ENCODE results near the gene SYT17.

GRCh38 chr16:19289811-19290485 is 121.9 kb downstream of the SYT17 start:
- TF ChIP-seq POLR2A (IDR thresholded peaks at IDR 0.05; ENCODE audit: low read depth, low read length) (no peak), NBN (IDR thresholded peaks at IDR 0.05) (no peak), MAX (IDR thresholded peaks at IDR 0.05; ENCODE audit: low read depth, low read length) (no peak), REST (IDR thresholded peaks at IDR 0.05; ENCODE audit: low read depth, low read length) (no peak)
- TF ChIP-seq, protein P1, sequence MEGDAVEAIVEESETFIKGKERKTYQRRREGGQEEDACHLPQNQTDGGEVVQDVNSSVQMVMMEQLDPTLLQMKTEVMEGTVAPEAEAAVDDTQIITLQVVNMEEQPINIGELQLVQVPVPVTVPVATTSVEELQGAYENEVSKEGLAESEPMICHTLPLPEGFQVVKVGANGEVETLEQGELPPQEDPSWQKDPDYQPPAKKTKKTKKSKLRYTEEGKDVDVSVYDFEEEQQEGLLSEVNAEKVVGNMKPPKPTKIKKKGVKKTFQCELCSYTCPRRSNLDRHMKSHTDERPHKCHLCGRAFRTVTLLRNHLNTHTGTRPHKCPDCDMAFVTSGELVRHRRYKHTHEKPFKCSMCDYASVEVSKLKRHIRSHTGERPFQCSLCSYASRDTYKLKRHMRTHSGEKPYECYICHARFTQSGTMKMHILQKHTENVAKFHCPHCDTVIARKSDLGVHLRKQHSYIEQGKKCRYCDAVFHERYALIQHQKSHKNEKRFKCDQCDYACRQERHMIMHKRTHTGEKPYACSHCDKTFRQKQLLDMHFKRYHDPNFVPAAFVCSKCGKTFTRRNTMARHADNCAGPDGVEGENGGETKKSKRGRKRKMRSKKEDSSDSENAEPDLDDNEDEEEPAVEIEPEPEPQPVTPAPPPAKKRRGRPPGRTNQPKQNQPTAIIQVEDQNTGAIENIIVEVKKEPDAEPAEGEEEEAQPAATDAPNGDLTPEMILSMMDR (IDR thresholded peaks at IDR 0.05 in 2 of 3, conservative IDR thresholded peaks at IDR 0.05 in 1 of 3; ENCODE audit: control insufficient read depth in 2 of 3, extremely low read depth in 1 of 3, insufficient read depth in 1 of 3, low read depth in 3 of 3, low read length in 3 of 3), result no peak

Measured in GM12878 (cell line).